Skeletal muscle cell (primary cell): ENCODE measurements around the gene ZNF785.

ENCODE experiments used
- DNase-seq: peaks from one replicate; pipeline ENCODE4 v3.0.0-alpha.2; 2010; ENCODE audit warnings: low read depth
- H3K4me3 ChIP-seq: 2 replicates; pipeline ENCODE4 v1.5.1; 2011; ENCODE audit warnings: low read depth, mild to moderate bottlenecking, control low read depth, low read length, moderate library complexity

Gene ZNF785

GRCh38 chr16:30567991-30568638 lies 17.4 kb downstream of the ZNF785 start:
- DNase-seq = peak; percentile 73
- H3K4me3 ChIP-seq = no peak overlapping the region

DNA sequence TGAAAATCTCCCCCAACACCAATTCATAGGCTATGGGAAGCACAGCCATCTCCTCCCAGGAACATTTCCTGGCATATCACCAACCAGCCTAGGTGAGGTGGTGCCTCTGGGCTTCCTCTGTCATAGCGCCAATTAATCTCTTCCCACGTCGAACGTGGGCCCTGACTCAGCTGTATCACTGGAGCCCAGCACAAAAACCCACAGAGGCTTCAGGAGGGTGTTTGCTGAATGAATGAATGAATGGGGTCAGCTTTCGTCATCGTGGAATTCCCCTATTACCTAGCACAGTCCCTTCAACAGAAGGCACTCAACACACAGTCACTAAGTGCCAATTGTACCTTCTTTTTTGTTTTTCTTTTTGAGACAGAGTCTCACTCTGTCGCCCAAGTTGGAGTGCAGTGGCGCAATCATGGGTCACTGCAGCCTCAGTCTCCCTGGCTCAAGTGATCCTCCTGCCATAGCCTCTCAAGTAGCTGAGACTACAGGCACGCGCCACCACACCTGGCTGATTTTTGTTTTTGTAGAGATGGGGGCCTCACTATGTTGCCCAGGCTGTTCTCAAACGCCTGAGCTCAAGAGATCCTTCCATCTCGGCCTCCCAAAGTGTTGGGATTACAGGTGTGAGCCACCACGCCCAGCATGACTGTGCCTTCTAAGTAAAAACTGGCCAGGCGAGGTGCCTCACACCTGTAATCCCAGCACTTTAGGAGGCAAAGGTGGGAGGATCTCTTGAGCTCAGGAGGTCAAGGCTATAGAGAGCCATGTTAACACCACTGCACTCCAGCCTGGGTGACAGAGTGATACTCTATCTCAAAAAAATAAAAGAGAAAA lies 18.1 kb downstream of the ZNF785 start:
- no peak overlapping the region for H3K4me3 ChIP-seq
- no peak for DNase-seq

DNA sequence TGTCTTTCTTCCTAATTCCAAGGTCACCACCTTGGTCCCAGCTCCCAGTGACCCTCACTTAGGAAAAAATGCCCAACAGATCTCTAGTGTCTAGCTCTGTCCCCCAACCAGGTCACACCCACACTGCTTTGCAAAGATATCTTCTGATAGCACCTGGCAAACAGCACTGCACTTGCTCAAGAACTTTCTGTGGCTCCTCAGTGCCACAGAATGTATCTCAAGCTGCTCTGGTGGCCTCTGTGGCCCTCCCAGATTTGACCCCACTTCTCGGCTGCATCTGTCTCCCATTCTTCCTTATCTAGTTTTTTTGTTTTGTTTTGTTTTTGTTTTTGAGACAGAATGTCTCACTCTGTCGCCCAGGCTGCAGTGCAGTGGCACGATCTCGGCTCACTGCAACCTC lies 19.0 kb downstream of the ZNF785 start:
- no peak for DNase-seq
- no peak overlapping the region for H3K4me3 ChIP-seq

- H3K4me3 ChIP-seq = no peak overlapping the region
- DNase-seq = no peak
Observed at GRCh38 chr16:30565984-30566383, 19.5 kb downstream of the ZNF785 start.

DNA sequence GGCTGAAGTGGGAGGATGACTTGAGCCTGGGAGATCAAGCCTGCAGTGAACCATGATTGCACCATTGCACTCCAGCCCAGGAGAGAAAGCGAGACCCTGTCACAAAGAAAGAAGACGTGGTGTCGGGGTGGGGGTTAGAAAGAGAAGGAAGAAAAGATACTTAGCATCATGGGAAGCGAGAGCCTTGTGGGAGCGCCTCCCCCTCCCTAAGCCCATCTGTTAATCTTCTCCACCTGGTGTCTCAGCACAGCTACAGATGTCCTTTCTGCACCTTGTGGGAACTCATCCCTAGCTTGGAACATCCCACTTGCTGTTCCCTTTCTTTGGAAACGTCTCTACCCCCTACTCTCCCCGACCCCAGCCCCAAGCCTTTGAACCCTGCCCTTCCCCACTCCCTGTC lies 20.0 kb downstream of the ZNF785 start:
- no peak overlapping the region for H3K4me3 ChIP-seq
- no peak for DNase-seq

DNA sequence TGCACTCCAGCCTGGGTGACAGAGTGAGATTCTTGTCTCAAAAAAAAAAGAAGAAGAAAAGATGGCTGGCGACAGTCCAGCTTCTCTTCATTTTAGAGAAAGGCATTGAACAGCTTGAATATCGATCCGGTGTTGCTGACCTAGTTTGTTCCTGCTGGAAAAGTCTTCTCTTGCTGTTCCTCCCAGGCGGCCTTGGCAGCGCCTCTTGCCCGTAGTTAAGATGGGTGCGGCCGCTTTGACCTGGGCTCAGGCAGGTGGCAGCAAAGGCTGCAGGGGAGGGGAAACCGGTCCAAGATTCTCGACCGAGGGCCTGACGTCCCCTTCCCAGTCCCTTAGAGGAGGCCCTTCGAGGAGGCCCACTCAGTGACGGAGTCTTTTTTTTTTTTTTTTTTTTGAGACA lies 23.5 kb downstream of the ZNF785 start:
- no peak overlapping the region for H3K4me3 ChIP-seq
- DNase-seq = no peak

DNA sequence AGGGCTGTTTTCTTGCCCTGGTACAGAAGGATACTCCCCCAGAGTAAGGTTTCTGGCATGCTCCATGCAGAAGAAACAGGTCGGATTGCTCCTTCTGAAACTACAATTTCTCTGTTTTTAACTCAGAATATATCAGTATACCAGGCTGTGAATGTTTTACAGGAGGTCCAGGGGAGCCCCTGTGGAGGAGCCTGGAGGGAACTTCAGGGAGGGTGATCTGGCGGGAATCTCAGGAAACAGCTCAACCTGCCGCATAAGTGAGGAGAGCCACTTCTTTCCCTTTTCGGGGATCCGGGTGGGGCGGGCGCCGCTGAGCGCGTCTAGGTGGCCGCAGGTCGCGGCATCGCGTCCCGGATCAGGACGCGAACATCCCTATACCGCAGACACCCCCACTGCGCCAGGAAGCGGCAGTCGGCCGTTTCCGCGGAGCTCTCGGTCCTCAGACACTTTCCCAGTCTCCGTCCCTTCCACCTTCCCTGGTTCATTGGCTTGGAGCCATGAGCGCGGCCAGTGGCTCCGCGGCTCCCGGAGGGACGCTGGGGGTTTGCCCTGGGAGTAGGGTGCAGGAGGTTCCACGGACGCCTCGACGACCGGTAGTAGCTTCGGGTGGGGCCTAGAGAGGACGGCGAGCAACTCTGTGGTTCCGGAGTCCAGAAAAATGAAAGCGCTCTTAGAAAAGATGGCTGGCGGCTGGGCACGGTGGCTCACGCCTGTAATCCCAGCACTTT lies 24.2 kb downstream of the ZNF785 start:
- no peak for DNase-seq
- peak overlapping the region; percentile 18 for H3K4me3 ChIP-seq

DNA sequence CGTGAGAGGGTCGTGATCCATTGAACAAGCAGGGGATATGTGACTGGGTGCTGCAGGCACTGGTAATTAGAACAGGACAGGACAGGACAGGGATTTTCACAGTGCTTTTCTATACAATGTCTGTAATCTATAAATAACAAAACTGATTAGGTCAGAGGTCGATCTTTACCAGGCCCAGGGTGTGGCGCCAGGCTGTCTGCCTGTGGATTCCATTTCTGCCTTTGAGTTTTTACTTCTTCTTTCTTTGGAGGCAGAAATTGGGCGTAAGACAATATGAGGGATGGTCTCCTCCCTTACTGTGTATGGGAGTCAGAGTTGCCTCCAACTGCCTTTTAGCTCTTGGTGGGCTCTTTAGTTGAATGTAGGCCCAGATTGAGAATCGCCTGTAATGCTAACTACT lies 25.8 kb downstream of the ZNF785 start:
- no peak for DNase-seq
- no peak overlapping the region for H3K4me3 ChIP-seq

GRCh38 chr16:30558789-30559377 lies 26.6 kb downstream of the ZNF785 start:
- H3K4me3 ChIP-seq = peak overlapping the region; percentile 84
- no peak for DNase-seq

DNA sequence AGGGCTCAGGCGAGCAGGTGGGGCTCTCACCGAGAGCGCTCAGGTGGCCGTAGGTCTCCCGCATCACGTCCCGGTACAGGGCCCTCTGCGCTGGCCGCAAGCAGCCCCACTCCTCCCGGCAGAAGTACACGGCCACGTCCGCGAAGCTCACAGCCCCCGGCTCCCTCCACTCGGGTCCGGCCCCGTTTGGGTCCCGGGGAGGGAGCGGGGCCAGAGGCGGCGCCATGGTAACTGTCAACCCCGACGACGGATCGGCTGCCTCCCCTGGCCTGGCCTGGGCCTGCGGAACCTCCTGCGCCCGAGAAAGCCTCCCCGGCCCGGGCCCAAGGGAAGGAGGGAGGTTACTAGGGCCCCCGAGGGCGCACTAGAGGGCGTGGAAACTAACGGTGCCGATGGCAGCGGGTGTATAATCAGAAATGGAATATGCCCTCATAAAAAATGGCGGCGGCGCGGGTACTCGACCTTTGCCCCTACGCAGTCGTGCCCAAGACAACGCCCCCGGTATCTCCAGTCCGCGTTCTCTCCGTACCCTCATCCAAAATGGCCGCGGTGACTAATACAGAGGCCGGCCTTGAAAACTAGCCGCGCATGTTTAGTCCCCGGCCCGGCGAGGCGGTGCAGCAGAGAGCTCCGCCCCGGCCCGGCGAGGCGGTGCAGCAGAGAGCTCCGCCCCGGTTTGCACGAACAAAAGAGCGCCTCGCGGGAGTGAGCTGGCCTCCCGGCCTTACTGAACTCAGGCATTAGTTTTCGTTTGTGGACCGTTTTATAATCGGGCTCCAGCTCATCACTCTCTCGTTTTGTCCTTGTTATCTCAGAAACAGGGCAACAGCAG lies 27.3 kb downstream of the ZNF785 start, which contains the start of gene ZNF764:
Gene ZNF764 (minus strand): TSS at position 418 of the 832 bp plus-strand sequence. CDS start 192 bp downstream, at position 226.
- H3K4me3 ChIP-seq = peak within 1 kb of the TSS; percentile 84

DNA sequence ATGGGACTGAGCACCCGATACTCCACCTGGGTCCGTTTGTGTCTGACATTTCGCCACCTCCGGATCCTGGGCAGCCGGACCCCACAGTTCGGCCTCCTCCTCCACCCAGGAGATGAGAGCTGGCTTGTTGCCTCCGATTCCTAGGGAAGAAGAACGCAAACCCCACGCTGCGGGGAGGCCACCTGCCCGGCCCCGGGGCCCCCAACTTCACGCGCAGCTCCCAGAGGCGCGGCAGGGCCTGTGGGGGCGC lies 27.9 kb downstream of the ZNF785 start:
- peak overlapping the region; percentile 84 for H3K4me3 ChIP-seq
- no peak for DNase-seq

More for the DNA sequence above, 27.3 kb downstream of the ZNF785 start, which contains the start of gene ZNF764:
- DNase-seq = peak; percentile 83

GRCh38 chr16:30556125-30556473 lies 29.4 kb downstream of the ZNF785 start:
- no peak overlapping the region for H3K4me3 ChIP-seq

GRCh38 chr16:30555315-30556124 lies 30.0 kb downstream of the ZNF785 start:
- no peak overlapping the region for H3K4me3 ChIP-seq
- no peak for DNase-seq

More at GRCh38 chr16:30556125-30556473, 29.4 kb downstream of the ZNF785 start:
- no peak for DNase-seq

DNA sequence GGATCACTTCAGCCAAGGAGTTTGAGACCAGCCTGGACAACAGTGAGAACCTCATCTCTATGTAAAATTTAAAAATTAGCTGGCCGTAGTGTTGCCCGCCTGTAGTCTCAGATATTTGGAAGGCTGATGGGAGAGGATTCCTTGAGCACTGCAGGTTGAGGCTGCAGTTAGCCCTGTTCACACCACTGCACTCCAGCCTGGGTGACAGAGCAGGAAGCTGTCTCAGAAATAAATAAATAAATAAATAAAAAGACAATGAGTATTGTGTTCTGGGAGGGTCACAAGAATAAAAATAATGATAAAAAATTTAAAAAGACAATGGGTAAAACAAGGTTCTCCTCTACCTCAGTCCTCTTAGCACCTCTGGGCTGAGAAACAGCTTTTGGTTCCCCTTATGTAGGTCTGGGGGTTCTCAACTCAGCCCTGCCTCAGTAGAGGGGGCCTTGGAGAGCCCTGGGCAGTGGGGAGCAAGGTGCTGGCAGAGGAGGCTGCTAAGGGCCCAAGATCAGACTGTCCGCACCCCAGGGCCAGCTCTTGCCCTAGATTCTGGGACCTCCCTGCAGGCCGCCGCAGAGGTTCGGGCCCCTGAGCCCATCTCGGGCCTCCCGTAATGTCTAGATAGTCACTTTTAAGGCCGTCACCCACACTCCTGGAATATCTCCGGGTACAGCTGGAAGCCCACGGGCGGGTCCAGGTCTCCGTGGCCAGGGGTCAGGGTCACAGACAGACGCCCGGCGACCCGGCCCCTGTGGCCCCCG lies 30.8 kb downstream of the ZNF785 start:
- no peak for DNase-seq
- H3K4me3 ChIP-seq = no peak overlapping the region

DNA sequence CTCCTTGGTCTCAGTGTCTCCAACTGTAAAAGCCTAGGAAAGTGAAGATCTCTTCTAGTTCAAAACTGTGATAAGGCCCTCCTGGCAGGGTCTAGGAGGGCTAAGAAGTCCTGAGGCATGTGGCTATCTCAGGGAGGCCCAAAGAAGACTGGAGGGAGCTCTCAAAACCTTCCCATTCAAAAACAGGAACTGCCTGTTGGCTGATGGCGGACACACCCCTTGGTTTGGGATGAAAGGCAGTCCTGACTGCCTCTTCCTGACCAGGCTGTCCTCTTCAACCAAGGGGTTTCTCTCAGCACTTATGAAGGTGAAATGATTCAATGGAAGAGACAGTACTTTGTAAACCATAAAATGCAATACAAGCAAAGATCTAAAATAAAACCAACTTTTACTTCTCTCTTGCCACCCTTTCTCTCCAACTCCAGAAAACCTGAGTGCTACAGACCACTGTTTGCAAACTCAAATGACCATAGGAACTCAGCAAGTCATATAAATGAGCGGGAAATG lies 32.1 kb downstream of the ZNF785 start:
- no peak for DNase-seq
- no peak overlapping the region for H3K4me3 ChIP-seq

DNA sequence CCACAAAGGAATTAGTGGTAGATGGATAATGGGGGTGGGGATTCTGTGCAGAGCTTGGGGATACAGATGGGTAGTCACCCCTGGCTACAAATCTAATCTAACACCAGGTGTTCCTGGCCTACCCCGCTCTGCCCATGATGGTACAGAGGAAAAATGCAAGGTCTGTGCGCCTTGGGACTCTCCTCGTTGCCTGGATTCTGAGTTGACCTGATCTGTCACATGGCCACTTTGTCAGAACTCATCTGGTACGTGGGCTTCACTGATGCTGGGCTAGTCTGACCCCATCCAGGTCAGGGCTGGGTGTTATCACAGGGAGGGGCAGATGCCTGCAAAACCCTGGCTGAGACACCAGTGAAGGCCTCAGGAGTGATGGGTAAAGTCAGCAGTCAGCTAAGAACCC lies 32.5 kb downstream of the ZNF785 start:
- no peak for DNase-seq
- H3K4me3 ChIP-seq = no peak overlapping the region

- no peak overlapping the region for H3K4me3 ChIP-seq
- no peak for DNase-seq
Observed at GRCh38 chr16:30551781-30552180, 33.7 kb downstream of the ZNF785 start.
